BLaER1 treated with 17β-estradiol and CSF1 and Interleukin-3, amounts not matched to agents 10 nM and 100 nM (cell line): ENCODE data around the gene SDK1.

Experiments used
- H3K27ac ChIP-seq, 11 experiments: shearing (Covaris generic); formaldehyde crosslinking; 2 replicates each; pipeline ENCODE4 v1.8.1; 2022
- H3K27me3 ChIP-seq, 11 experiments: shearing (Covaris generic); formaldehyde crosslinking; 2 replicates each; pipeline ENCODE4 v1.8.1; 2022
- H3K36me3 ChIP-seq, 11 experiments: shearing (Covaris generic); formaldehyde crosslinking; 2 replicates each; pipeline ENCODE4 v1.8.1; 2022
- H3K4me1 ChIP-seq, 10 experiments: shearing (Covaris generic); formaldehyde crosslinking; 2 replicates each; pipeline ENCODE4 v1.8.1; 2022
- H3K4me2 ChIP-seq, 11 experiments: shearing (Covaris generic); formaldehyde crosslinking; 2 replicates each; pipeline ENCODE4 v1.8.1; 2022
- H3K4me3 ChIP-seq, 10 experiments: shearing (Covaris generic); formaldehyde crosslinking; 2 replicates each; pipeline ENCODE4 v1.8.1; 2022
- H3K9ac ChIP-seq, 11 experiments: shearing (Covaris generic); formaldehyde crosslinking; 2 replicates each; pipeline ENCODE4 v1.8.1; 2022
- H3K9me3 ChIP-seq, 11 experiments: shearing (Covaris generic); formaldehyde crosslinking; replicated peaks in 1 of 11; 2 replicates each; pipeline ENCODE4 v1.8.1; 2022
- H4K20me1 ChIP-seq, 11 experiments: shearing (Covaris generic); formaldehyde crosslinking; 2 replicates each; pipeline ENCODE4 v1.8.1; 2022
- Cebpa-rat ChIP-seq, 11 experiments: shearing (Covaris generic); IDR thresholded peaks; 2 replicates each; pipeline ENCODE4 v1.8.1; 2022

Gene SDK1

GRCh38 chr7:3991731-3992231 is 690.7 kb downstream of the SDK1 start:
- Histone ChIP-seq H3K9me3 (peaks cover 0 to 9% (median 0%) of the 10 kb centered on the region in 11 experiments; a peak in 3 of 22 replicates), H3K27me3 (no peaks in the 10 kb centered on the region), H3K4me1 (no peaks in the 10 kb centered on the region), H3K9ac (no peak overlapping the region), H4K20me1 (no peaks in the 10 kb centered on the region), H3K4me2 (no peak overlapping the region), H3K4me3 (no peak overlapping the region), H3K27ac (no peak overlapping the region), H3K36me3 (no peaks in the 10 kb centered on the region)
- no peak for TF ChIP-seq Cebpa-rat (IDR thresholded peaks at IDR 0.05)

DNA sequence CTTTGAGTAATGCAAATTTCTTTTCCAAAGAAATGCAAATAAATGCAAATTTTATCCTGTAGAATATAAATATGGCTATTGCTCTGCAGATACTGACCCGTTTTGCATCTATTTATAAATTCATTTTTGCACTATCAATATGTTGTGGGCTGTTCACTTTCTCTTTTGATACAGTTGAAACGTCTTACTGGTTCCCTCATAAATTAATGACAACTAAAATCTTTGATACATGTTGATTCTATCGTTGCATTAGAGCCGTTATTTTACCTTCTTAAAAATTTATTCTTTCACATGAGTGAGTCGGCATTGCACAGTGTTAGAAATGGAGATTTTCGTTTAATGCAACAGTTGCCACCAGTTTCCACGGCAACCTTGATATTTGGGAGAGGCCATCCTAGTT is 691.8 kb downstream of the SDK1 start:
- H3K4me3 ChIP-seq, result no peak overlapping the region
- no peaks in the 10 kb centered on the region for H3K27me3 ChIP-seq
- no peaks in the 10 kb centered on the region for H4K20me1 ChIP-seq
- no peaks in the 10 kb centered on the region for H3K36me3 ChIP-seq
- TF ChIP-seq Cebpa-rat (IDR thresholded peaks at IDR 0.05), result no peak
- no peak overlapping the region for H3K27ac ChIP-seq
- H3K9me3 ChIP-seq, result peaks cover 0 to 9% (median 0%) of the 10 kb centered on the region in 11 experiments; a peak in 4 of 22 replicates
- no peak overlapping the region for H3K4me2 ChIP-seq
- no peaks in the 10 kb centered on the region for H3K4me1 ChIP-seq
- H3K9ac ChIP-seq, result no peak overlapping the region

- H4K20me1 ChIP-seq, result no peaks in the 10 kb centered on the region
- no peak overlapping the region for H3K4me2 ChIP-seq
- H3K4me1 ChIP-seq, result no peaks in the 10 kb centered on the region
- H3K27ac ChIP-seq, result no peak overlapping the region
- no peak overlapping the region for H3K4me3 ChIP-seq
- peaks cover 0 to 4% (median 0%) of the 10 kb centered on the region in 11 experiments; a peak in 3 of 22 replicates for H3K9me3 ChIP-seq
- H3K9ac ChIP-seq, result no peak overlapping the region
- no peaks in the 10 kb centered on the region for H3K36me3 ChIP-seq
- TF ChIP-seq Cebpa-rat (IDR thresholded peaks at IDR 0.05), result no peak
- no peaks in the 10 kb centered on the region for H3K27me3 ChIP-seq
Measured at GRCh38 chr7:3994764-3995163, 693.7 kb downstream of the SDK1 start.

- H3K9me3 ChIP-seq, result peaks cover 0 to 4% (median 0%) of the 10 kb centered on the region in 11 experiments; a peak in 3 of 22 replicates
- no peaks in the 10 kb centered on the region for H3K36me3 ChIP-seq
- no peaks in the 10 kb centered on the region for H4K20me1 ChIP-seq
- no peaks in the 10 kb centered on the region for H3K27me3 ChIP-seq
- TF ChIP-seq Cebpa-rat (IDR thresholded peaks at IDR 0.05), result no peak
- no peak overlapping the region for H3K27ac ChIP-seq
- no peak overlapping the region for H3K9ac ChIP-seq
- H3K4me2 ChIP-seq, result no peak overlapping the region
- H3K4me3 ChIP-seq, result no peak overlapping the region
- no peaks in the 10 kb centered on the region for H3K4me1 ChIP-seq
Measured at GRCh38 chr7:3995187-3995586, 694.1 kb downstream of the SDK1 start.

DNA sequence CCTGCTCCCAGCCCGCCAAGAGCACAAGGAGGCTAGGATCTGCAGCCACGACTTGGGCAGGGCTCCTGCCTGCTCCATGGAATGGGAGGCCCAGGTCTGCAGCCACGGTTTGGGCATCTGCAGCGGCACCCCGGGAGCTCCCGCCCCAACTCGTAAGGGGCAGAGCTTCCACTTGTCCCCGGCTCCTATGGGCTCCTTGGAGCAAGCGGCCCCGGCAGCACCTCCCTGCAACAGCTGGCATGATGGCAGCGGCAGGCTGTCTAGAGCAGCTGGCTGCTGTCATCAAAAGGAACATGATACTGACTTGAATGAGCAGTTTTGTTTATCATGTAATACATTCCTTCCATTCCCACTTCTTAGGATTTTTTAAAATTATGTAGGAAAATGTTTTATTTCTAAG is 697.0 kb downstream of the SDK1 start:
- no peaks in the 10 kb centered on the region for H3K36me3 ChIP-seq
- no peak for TF ChIP-seq Cebpa-rat (IDR thresholded peaks at IDR 0.05)
- H3K9me3 ChIP-seq, result peaks cover 0 to 4% (median 0%) of the 10 kb centered on the region in 11 experiments; a peak in 3 of 22 replicates
- no peak overlapping the region for H3K4me2 ChIP-seq
- no peak overlapping the region for H3K9ac ChIP-seq
- no peaks in the 10 kb centered on the region for H3K27me3 ChIP-seq
- H3K4me3 ChIP-seq, result no peak overlapping the region
- H3K27ac ChIP-seq, result no peak overlapping the region
- H4K20me1 ChIP-seq, result no peaks in the 10 kb centered on the region
- no peaks in the 10 kb centered on the region for H3K4me1 ChIP-seq

DNA sequence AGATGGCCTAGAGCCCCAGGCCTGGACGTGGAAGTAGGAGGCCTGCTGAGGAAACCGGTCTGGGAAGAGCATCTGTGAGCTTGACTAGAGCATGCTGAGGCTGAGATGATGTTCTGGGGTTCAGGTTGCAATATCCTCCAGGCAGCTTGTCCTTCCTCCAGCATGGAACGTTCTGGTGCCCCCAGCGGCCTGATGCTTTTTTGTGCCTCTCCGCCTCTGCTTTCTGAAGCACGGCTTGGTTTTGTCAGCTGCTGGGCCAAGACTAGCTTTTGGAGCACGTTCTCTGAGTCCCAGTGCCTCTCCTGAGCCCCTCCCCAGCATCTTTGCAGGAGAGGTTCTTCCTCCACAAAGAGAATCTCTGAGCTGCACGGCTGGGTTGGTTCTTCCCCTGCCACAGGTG is 699.1 kb downstream of the SDK1 start:
- H3K9me3 ChIP-seq, result peaks cover 0 to 4% (median 0%) of the 10 kb centered on the region in 11 experiments; a peak in 2 of 22 replicates
- no peak for TF ChIP-seq Cebpa-rat (IDR thresholded peaks at IDR 0.05)
- no peaks in the 10 kb centered on the region for H4K20me1 ChIP-seq
- no peak overlapping the region for H3K4me3 ChIP-seq
- no peaks in the 10 kb centered on the region for H3K36me3 ChIP-seq
- H3K4me2 ChIP-seq, result no peak overlapping the region
- H3K4me1 ChIP-seq, result no peaks in the 10 kb centered on the region; a peak in 1 of 20 replicates
- no peaks in the 10 kb centered on the region for H3K27me3 ChIP-seq
- no peak overlapping the region for H3K9ac ChIP-seq
- H3K27ac ChIP-seq, result no peak overlapping the region

- Histone ChIP-seq H3K4me2 (no peak overlapping the region; a peak in 1 of 22 replicates), H4K20me1 (no peaks in the 10 kb centered on the region), H3K27ac (no peak overlapping the region), H3K9ac (no peak overlapping the region), H3K9me3 (peaks cover 0 to 4% (median 0%) of the 10 kb centered on the region in 11 experiments; a peak in 2 of 22 replicates), H3K27me3 (no peaks in the 10 kb centered on the region), H3K4me3 (no peak overlapping the region), H3K36me3 (no peaks in the 10 kb centered on the region), H3K4me1 (peaks cover 0 to 7% (median 2%) of the 10 kb centered on the region in 10 experiments; a peak in 7 of 20 replicates)
- no peak for TF ChIP-seq Cebpa-rat (IDR thresholded peaks at IDR 0.05)
Measured at GRCh38 chr7:4000934-4001333, 699.9 kb downstream of the SDK1 start.

DNA sequence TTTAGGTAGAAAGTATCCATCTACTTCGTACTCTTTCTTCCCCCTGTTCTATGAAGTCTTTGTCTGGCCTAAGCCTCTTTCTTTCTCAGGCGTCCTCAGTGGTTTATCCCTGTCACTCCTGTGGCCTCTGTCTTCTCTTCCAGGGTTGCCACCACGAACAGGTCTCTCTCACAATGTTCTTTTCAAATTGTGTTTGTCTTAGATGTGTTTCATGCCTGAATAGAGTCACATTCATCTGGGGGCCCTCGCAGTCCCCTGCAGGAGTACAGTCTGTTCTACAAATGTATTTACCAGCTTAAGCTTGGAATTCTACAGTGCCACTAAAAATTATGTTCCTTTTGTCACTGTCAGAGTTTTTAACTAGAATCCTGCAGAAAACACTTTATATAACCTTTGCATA is 700.7 kb downstream of the SDK1 start:
- H3K36me3 ChIP-seq, result no peaks in the 10 kb centered on the region
- no peak overlapping the region for H3K4me3 ChIP-seq
- H3K27me3 ChIP-seq, result no peaks in the 10 kb centered on the region
- no peak overlapping the region for H3K9ac ChIP-seq
- H4K20me1 ChIP-seq, result no peaks in the 10 kb centered on the region
- peaks cover 0 to 4% (median 0%) of the 10 kb centered on the region in 11 experiments; a peak in 2 of 22 replicates for H3K9me3 ChIP-seq
- H3K27ac ChIP-seq, result no peak overlapping the region
- no peak for TF ChIP-seq Cebpa-rat (IDR thresholded peaks at IDR 0.05)
- H3K4me2 ChIP-seq, result no peak overlapping the region
- peaks cover 0 to 12% (median 2%) of the 10 kb centered on the region in 10 experiments; a peak in 7 of 20 replicates for H3K4me1 ChIP-seq

DNA sequence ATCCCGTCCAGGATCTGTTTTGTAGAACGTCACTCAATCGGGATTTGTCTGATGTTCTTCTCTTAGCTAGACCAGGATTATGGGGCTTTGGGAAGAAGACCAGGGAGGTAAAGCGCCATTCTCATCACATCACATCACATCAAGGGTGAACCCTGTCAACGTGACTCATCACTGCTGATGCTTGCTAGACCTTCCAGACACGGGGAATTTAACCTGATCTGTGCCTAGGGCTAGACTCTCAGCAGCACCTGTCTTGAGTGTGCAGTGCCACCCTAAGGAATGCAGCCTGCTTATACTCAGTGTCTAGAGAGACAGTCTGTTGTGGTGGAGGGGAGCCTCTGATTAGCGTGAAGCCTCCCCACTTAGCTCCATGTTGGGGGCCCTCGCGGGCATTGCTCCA is 702.5 kb downstream of the SDK1 start:
- Histone ChIP-seq H3K9ac (no peak overlapping the region), H3K9me3 (no peaks in the 10 kb centered on the region), H3K27me3 (no peaks in the 10 kb centered on the region), H3K4me1 (peaks cover 0 to 12% (median 2%) of the 10 kb centered on the region in 10 experiments; a peak in 7 of 20 replicates), H3K4me2 (no peak overlapping the region), H3K36me3 (no peaks in the 10 kb centered on the region), H3K4me3 (no peak overlapping the region), H4K20me1 (no peaks in the 10 kb centered on the region), H3K27ac (no peak overlapping the region)
- TF ChIP-seq Cebpa-rat (IDR thresholded peaks at IDR 0.05), result no peak

DNA sequence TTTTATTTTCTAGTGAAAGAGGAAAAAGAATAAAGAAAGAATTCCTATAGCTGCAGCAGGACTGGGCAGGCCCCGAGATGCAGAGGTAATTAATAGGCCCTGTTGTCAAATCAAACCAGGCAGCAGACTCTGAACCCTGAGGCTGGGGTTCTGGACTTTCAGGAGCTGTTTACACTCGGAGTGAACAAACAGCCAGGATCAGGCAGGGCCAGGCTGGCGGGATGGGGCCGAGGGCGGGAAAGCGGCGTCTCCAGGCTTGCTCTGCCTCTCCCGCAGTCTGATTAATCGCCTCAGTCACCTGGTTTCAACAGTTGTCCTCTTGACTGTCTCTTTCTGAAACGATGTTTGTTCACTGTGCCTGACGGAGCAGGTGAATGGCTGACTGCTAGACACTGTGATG is 705.6 kb downstream of the SDK1 start:
- Histone ChIP-seq H3K27me3 (no peaks in the 10 kb centered on the region), H3K4me2 (peak overlapping the region in 3 of 11 experiments; percentile 13 to 39 (median 18); a peak in 2 of 22 replicates), H3K9ac (peak overlapping the region in 1 of 11 experiments; percentile 16; a peak in 1 of 22 replicates), H3K27ac (no peak overlapping the region), H3K4me1 (peaks cover 0 to 12% (median 2%) of the 10 kb centered on the region in 10 experiments; a peak in 7 of 20 replicates), H4K20me1 (no peaks in the 10 kb centered on the region), H3K36me3 (no peaks in the 10 kb centered on the region), H3K4me3 (no peak overlapping the region), H3K9me3 (no peaks in the 10 kb centered on the region)
- TF ChIP-seq Cebpa-rat (IDR thresholded peaks at IDR 0.05), result no peak
